Left lung (tissue), 10 donors: Measurements from ENCODE around the gene ZMAT5. TPM values are rescaled to one million over a fixed set of nuclear protein-coding genes. Genes with fewer than 3 reads are reported as not detected.

ENCODE experiments used
- ATAC-seq: fragments of 200-7000 bp; cut with Tn5 transposase; one replicate; pipeline ENCODE4 v1.9.1; 2020; ENCODE audit warnings: moderate library complexity
- DNase-seq, 4 donors: peaks; one replicate each; pipeline ENCODE4 v3.0.0-alpha.2; 2013 to 2020
- H3K27ac ChIP-seq, 2 donors: fragments of 200-600 bp; sonication (generic) in 1 of 2; one replicate each; pipeline versions ENCODE4 v1.5.0 to v1.8.0; 2020 to 2021
- H3K27me3 ChIP-seq, 2 donors: fragments of 200-600 bp; sonication (generic) in 1 of 2; one replicate each; pipeline versions ENCODE4 v1.5.0 to v1.8.0; 2020 to 2021
- H3K36me3 ChIP-seq, 2 donors: fragments of 200-600 bp; sonication (generic) in 1 of 2; one replicate each; pipeline versions ENCODE4 v1.5.0 to v1.8.0; 2020 to 2021
- H3K4me1 ChIP-seq, 2 donors: fragments of 200-600 bp; one replicate each; pipeline ENCODE4 v1.8.0; 2021
- H3K4me3 ChIP-seq, 2 donors: fragments of 200-600 bp; sonication (generic) in 1 of 2; one replicate each; pipeline versions ENCODE4 v1.5.0 to v1.8.0; 2020 to 2021; ENCODE audit warnings: mild to moderate bottlenecking in 1 of 2
- H3K9me3 ChIP-seq, 2 donors: fragments of 200-600 bp; sonication (generic) in 1 of 2; one replicate each; pipeline versions ENCODE4 v1.5.0 to v1.8.0; 2020 to 2021
- CTCF ChIP-seq, 2 donors: fragments of 200-600 bp; sonication (generic) in 1 of 2; IDR thresholded peaks; one replicate each; pipeline versions ENCODE4 v1.5.0 to v1.8.0; 2021; ENCODE audit warnings: antibody characterized with exemption in 2 of 2
- intact Hi-C, 2 donors: fragments of 100-400 bp; cut with DNase I; formaldehyde crosslinking; loops; one replicate each; pipeline versions ENCODE4 v1.11.2 to v1.14.2; 2022
- polyA plus RNA-seq, 6 donors: library from polyadenylated mRNA; unstranded; fragments of 120-200 nt; gene quantifications; one replicate each; pipeline ENCODE4 v1.2.1, GENCODE V29; 2013; ENCODE audit not compliant: insufficient read length in 6 of 6
- total RNA-seq, 2 donors: library from RNA; stranded (reverse); fragmentation: NEBNext Ultra II Directional; extraction: Animal tissue kit (Norgen Biotek cat#: 25700); gene quantifications; one replicate each; pipeline ENCODE4 v1.2.1, GENCODE V29; 2021
- donor health status: DM: no; HTN: yes; CAD: no.
- donor health status: DM: no; HTN: no; CAD: no.

ZMAT5 gene
- total and polyA plus RNA-seq, 8 donors = 20.3 to 23.3 (median 22.3) TPM

- peaks cover 0 to 53% of the 10 kb centered on the region in 2 donors for H3K36me3 ChIP-seq
- DNase-seq (no peak), ATAC-seq (no peak)
- no peaks in the 10 kb centered on the region for H3K27me3 ChIP-seq
- no peak for TF ChIP-seq CTCF (IDR thresholded peaks at IDR 0.05)
- peaks cover 0 to 23% of the 10 kb centered on the region in 2 donors for H3K4me1 ChIP-seq
- no peak overlapping the region for H3K4me3 ChIP-seq
- intact Hi-C loops = no loop called here
- no peaks in the 10 kb centered on the region for H3K9me3 ChIP-seq
- no peak overlapping the region for H3K27ac ChIP-seq
Observed at GRCh38 chr22:29748248-29748893, 18.4 kb downstream of the ZMAT5 start.

GRCh38 chr22:29747832-29748231, 19.0 kb downstream of the ZMAT5 start:
- Histone ChIP-seq H3K4me3 (no peak overlapping the region), H3K27ac (no peak overlapping the region), H3K9me3 (no peaks in the 10 kb centered on the region), H3K27me3 (no peaks in the 10 kb centered on the region), H3K36me3 (peaks cover 0 to 59% of the 10 kb centered on the region in 2 donors), H3K4me1 (peaks cover 0 to 23% of the 10 kb centered on the region in 2 donors)
- ATAC-seq (no peak), DNase-seq (no peak)
- intact Hi-C loops = no loop called here
- no peak for TF ChIP-seq CTCF (IDR thresholded peaks at IDR 0.05)

GRCh38 chr22:29744902-29745301, 21.9 kb downstream of the ZMAT5 start:
- Histone ChIP-seq H3K9me3 (no peaks in the 10 kb centered on the region), H3K36me3 (peaks cover 0 to 81% of the 10 kb centered on the region in 2 donors), H3K27me3 (no peaks in the 10 kb centered on the region), H3K27ac (no peak overlapping the region), H3K4me1 (peaks cover 0 to under 1% of the 10 kb centered on the region in 2 donors), H3K4me3 (no peak overlapping the region)
- DNase-seq = peak in 1 of 4 donors; percentile 37
- TF ChIP-seq CTCF (IDR thresholded peaks at IDR 0.05) = no peak
- no peak for ATAC-seq
- intact Hi-C loops = no loop called here

GRCh38 chr22:29742326-29742725, 24.5 kb downstream of the ZMAT5 start:
- H3K36me3 ChIP-seq = peaks cover 0 to 90% of the 10 kb centered on the region in 2 donors
- no peak for TF ChIP-seq CTCF (IDR thresholded peaks at IDR 0.05)

GRCh38 chr22:29741926-29742325, 24.9 kb downstream of the ZMAT5 start:
- Histone ChIP-seq H3K27me3 (no peaks in the 10 kb centered on the region), H3K27ac (no peak overlapping the region), H3K9me3 (no peaks in the 10 kb centered on the region), H3K36me3 (peaks cover 0 to 89% of the 10 kb centered on the region in 2 donors), H3K4me3 (no peak overlapping the region), H3K4me1 (no peaks in the 10 kb centered on the region)
- DNase-seq (no peak), ATAC-seq (no peak)
- intact Hi-C loops = no loop called here
- TF ChIP-seq CTCF (IDR thresholded peaks at IDR 0.05) = no peak

More at GRCh38 chr22:29742326-29742725, 24.5 kb downstream of the ZMAT5 start:
- DNase-seq (no peak), ATAC-seq (no peak)
- Histone ChIP-seq H3K27ac (no peak overlapping the region), H3K4me1 (no peaks in the 10 kb centered on the region), H3K9me3 (no peaks in the 10 kb centered on the region), H3K27me3 (no peaks in the 10 kb centered on the region), H3K4me3 (no peak overlapping the region)
- intact Hi-C loops = no loop called here
